ENCODE data around the gene ALPP.
"Not testable (repeated sequence)": the region's sequence is repeated elsewhere in the genome, so short reads cannot be mapped to it uniquely, and the experiment has no call there.

Gene ALPP

DNA sequence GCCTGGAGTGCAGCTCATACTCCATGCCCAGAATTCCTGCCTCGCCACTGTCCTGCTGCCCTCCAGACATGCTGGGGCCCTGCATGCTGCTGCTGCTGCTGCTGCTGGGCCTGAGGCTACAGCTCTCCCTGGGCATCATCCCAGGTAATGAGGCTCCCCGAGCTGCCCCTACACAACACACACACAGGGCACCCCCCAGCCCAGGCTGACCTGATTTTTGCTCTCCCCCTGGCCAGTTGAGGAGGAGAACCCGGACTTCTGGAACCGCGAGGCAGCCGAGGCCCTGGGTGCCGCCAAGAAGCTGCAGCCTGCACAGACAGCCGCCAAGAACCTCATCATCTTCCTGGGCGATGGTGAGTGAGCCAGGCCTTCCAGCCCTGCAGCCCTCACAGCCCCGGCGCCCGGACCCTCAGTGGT, at the start of gene ALPP:
Gene ALPP (plus strand): TSS at position 17 of the 417 bp plus-strand sequence. CDS start 52 bp downstream, at position 69.
- not testable (repeated sequence) for H4K20me1 ChIP-seq (ENCODE audit: insufficient read depth, low read length); H3K9me3 ChIP-seq (ENCODE audit: insufficient read depth, low read length, severe bottlenecking); H3K27ac ChIP-seq (ENCODE audit: low read length); H3K9ac ChIP-seq (ENCODE audit: low read depth, low read length); H3K79me2 ChIP-seq (ENCODE audit: insufficient read depth, low read length); H3K4me2 ChIP-seq (ENCODE audit: insufficient read depth, low read length); H3K27me3 ChIP-seq (ENCODE audit: insufficient read depth, low read length, poor library complexity); H3K4me1 ChIP-seq (ENCODE audit: insufficient read depth, low read length); H3K4me3 ChIP-seq (ENCODE audit: low read depth in 1 of 2, low read length in 2 of 2); ATAC-seq (ENCODE audit: insufficient read depth, low read depth); H2AFZ ChIP-seq (ENCODE audit: low read depth, low read length); H3K36me3 ChIP-seq (ENCODE audit: insufficient read depth, low read length); DNase-seq

DNA sequence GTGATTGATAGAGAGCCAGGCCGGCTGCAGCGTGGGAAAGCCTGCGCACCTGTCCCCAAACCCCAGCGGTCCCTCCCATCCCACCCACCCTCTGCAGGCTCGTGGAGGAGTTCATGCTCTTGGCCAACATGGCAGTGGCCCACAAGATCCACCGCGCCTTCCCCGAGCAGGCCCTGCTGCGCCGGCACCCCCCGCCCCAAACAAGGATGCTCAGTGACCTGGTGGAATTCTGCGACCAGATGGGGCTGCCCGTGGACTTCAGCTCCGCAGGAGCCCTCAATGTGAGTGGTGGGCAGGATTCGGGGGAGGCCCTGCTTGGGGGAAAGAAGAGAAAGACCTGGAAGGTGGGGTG, 48.9 kb upstream of the ALPP start:
- DNase-seq (no peak), ATAC-seq (ENCODE audit: insufficient read depth, low read depth) (no peak)
- Histone ChIP-seq H2AFZ (ENCODE audit: low read depth, low read length) (no peak overlapping the region), H3K9me3 (ENCODE audit: insufficient read depth, low read length, severe bottlenecking) (no peaks in the 10 kb centered on the region), H3K27ac (ENCODE audit: low read length) (no peak overlapping the region), H3K9ac (ENCODE audit: low read depth, low read length) (no peak overlapping the region), H4K20me1 (ENCODE audit: insufficient read depth, low read length) (peaks cover 27% of the 10 kb centered on the region), H3K79me2 (ENCODE audit: insufficient read depth, low read length) (no peaks in the 10 kb centered on the region), H3K4me2 (ENCODE audit: insufficient read depth, low read length) (no peak overlapping the region), H3K4me1 (ENCODE audit: insufficient read depth, low read length) (peaks cover 22% of the 10 kb centered on the region), H3K4me3 (ENCODE audit: low read depth in 1 of 2, low read length in 2 of 2) (no peak overlapping the region), H3K27me3 (ENCODE audit: insufficient read depth, low read length, poor library complexity) (no peaks in the 10 kb centered on the region), H3K36me3 (ENCODE audit: insufficient read depth, low read length) (no peaks in the 10 kb centered on the region)
- TF ChIP-seq, protein P1, sequence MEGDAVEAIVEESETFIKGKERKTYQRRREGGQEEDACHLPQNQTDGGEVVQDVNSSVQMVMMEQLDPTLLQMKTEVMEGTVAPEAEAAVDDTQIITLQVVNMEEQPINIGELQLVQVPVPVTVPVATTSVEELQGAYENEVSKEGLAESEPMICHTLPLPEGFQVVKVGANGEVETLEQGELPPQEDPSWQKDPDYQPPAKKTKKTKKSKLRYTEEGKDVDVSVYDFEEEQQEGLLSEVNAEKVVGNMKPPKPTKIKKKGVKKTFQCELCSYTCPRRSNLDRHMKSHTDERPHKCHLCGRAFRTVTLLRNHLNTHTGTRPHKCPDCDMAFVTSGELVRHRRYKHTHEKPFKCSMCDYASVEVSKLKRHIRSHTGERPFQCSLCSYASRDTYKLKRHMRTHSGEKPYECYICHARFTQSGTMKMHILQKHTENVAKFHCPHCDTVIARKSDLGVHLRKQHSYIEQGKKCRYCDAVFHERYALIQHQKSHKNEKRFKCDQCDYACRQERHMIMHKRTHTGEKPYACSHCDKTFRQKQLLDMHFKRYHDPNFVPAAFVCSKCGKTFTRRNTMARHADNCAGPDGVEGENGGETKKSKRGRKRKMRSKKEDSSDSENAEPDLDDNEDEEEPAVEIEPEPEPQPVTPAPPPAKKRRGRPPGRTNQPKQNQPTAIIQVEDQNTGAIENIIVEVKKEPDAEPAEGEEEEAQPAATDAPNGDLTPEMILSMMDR (IDR thresholded peaks at IDR 0.05; ENCODE audit: borderline replicate concordance, extremely low read depth, low read length, poor library complexity, severe bottlenecking), result no peak
- no peak for TF ChIP-seq EZH2 (IDR thresholded peaks at IDR 0.05; ENCODE audit: borderline replicate concordance, low read depth, low read length, severe bottlenecking)

DNA sequence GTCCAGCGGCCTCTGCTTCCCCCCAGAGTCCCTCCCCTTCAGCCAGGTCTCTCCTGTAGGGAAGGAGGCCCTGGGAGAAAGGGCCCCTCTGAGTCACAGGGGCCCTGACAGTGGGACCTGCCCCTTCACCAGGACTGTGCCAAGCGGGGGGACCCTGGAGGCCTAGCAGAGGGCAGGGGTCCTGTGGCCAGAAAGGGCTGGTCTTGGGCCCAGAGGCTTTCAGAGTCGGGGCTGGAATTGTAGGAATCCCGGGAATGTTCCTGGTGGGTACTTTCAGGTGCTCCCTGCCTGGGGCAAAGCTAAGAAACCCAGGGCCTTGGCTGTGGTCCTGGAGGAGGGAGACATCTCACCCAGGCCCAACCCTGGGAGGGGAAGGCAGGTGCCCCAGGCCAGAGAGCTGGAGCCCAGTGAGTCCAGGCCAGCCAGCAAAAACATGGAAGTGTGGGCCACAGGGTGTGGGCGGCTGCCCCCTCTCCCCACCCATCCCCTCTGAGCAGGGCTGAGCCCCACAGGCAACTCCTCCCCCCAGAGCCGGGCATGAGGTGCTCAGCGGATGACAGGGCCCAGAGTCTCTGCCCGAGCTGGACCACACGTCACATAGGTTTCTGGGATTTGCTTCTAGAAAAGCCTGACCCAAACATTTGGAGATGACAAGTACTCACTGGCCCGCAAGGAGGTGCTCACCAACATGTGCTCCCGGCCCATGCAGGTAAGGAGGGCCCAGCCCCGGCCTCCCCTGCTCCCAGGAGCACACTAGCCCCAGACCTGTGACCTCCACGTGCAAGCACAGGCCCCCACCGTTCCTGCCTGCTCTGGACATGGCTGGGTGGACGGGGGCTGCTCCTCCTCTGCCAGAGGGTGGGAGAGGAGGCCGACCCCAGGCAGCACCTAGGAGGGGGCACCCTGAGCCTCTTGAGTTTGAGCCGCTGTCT, 48.2 kb upstream of the ALPP start:
- H3K27me3 ChIP-seq (ENCODE audit: insufficient read depth, low read length, poor library complexity), result no peaks in the 10 kb centered on the region
- no peak for ATAC-seq (ENCODE audit: insufficient read depth, low read depth)
- peak overlapping the region; percentile 32; the same call in 1 of the 2 replicates for H3K27ac ChIP-seq (ENCODE audit: low read length)

DNA sequence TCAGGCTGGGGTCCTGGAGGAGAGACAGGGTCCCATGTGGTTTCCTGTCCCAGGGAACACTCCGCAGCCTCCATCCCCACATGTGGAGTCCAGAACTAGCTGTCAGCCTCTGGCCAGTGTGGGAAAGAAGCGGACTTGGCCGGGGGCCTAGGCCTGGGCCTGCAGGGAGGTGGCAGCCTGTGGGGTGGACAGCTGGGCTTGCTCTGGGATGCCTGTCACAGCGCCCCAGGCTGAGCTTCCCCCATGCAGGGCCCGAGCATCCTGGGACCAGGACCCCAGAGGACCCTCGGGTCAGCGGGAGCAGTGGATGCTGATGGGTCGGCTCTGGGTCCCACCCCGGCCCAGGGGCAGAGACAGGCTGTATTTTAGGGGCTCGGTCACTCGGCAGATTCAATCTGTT, 47.5 kb upstream of the ALPP start:
- H3K79me2 ChIP-seq (ENCODE audit: insufficient read depth, low read length); H3K9ac ChIP-seq (ENCODE audit: low read depth, low read length); DNase-seq; H3K4me2 ChIP-seq (ENCODE audit: insufficient read depth, low read length); H3K9me3 ChIP-seq (ENCODE audit: insufficient read depth, low read length, severe bottlenecking); H3K27ac ChIP-seq (ENCODE audit: low read length); H3K4me3 ChIP-seq (ENCODE audit: low read depth in 1 of 2, low read length in 2 of 2); H3K36me3 ChIP-seq (ENCODE audit: insufficient read depth, low read length); ATAC-seq (ENCODE audit: insufficient read depth, low read depth); H3K27me3 ChIP-seq (ENCODE audit: insufficient read depth, low read length, poor library complexity); H2AFZ ChIP-seq (ENCODE audit: low read depth, low read length): not testable (repeated sequence)
- Histone ChIP-seq H4K20me1 (ENCODE audit: insufficient read depth, low read length) (peaks cover 22% of the 10 kb centered on the region), H3K4me1 (ENCODE audit: insufficient read depth, low read length) (peaks cover 22% of the 10 kb centered on the region)

More for the DNA sequence above, 48.2 kb upstream of the ALPP start:
- peaks cover 22% of the 10 kb centered on the region for H3K4me1 ChIP-seq (ENCODE audit: insufficient read depth, low read length)
- TF ChIP-seq, protein P1 (IDR thresholded peaks at IDR 0.05; ENCODE audit: borderline replicate concordance, extremely low read depth, low read length, poor library complexity, severe bottlenecking), result no peak
- no peak for TF ChIP-seq EZH2 (IDR thresholded peaks at IDR 0.05; ENCODE audit: borderline replicate concordance, low read depth, low read length, severe bottlenecking)
- H3K4me3 ChIP-seq (ENCODE audit: low read depth in 1 of 2, low read length in 2 of 2), result no peak overlapping the region
- H3K4me2 ChIP-seq (ENCODE audit: insufficient read depth, low read length), result no peak overlapping the region
- H3K36me3 ChIP-seq (ENCODE audit: insufficient read depth, low read length), result no peaks in the 10 kb centered on the region
- H3K79me2 ChIP-seq (ENCODE audit: insufficient read depth, low read length), result no peaks in the 10 kb centered on the region
- H3K9me3 ChIP-seq (ENCODE audit: insufficient read depth, low read length, severe bottlenecking), result no peaks in the 10 kb centered on the region
- H2AFZ ChIP-seq (ENCODE audit: low read depth, low read length), result no peak overlapping the region
- peaks cover 27% of the 10 kb centered on the region for H4K20me1 ChIP-seq (ENCODE audit: insufficient read depth, low read length)
- no peak overlapping the region for H3K9ac ChIP-seq (ENCODE audit: low read depth, low read length)
- DNase-seq, result no peak

DNA sequence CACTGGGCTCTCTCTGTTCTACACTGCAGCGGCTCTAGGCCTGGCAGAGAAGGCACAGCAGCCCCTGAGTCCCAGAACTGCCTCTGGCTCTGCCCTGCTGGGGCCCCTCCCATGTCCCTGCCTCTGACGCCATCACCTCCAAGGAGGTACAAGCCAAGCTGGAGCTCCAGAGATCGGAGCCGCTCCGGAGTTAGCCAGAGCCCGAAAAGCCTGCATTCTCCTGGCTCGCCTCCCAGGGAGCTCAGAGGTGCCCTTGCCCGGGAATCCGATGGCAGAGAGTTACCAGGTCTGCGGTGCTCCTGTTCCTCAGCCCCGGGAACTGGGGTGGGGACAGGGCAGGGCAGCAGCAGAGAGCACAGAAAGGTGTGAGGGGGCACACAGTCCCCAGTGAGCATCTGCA, 46.9 kb upstream of the ALPP start:
- not testable (repeated sequence) for H3K4me2 ChIP-seq (ENCODE audit: insufficient read depth, low read length); H2AFZ ChIP-seq (ENCODE audit: low read depth, low read length); H3K27ac ChIP-seq (ENCODE audit: low read length); H3K36me3 ChIP-seq (ENCODE audit: insufficient read depth, low read length); DNase-seq; H3K27me3 ChIP-seq (ENCODE audit: insufficient read depth, low read length, poor library complexity); H3K9me3 ChIP-seq (ENCODE audit: insufficient read depth, low read length, severe bottlenecking); ATAC-seq (ENCODE audit: insufficient read depth, low read depth); H3K4me3 ChIP-seq (ENCODE audit: low read depth in 1 of 2, low read length in 2 of 2); H3K79me2 ChIP-seq (ENCODE audit: insufficient read depth, low read length); H3K9ac ChIP-seq (ENCODE audit: low read depth, low read length)
- Histone ChIP-seq H4K20me1 (ENCODE audit: insufficient read depth, low read length) (peaks cover 17% of the 10 kb centered on the region), H3K4me1 (ENCODE audit: insufficient read depth, low read length) (peaks cover 21% of the 10 kb centered on the region)

DNA sequence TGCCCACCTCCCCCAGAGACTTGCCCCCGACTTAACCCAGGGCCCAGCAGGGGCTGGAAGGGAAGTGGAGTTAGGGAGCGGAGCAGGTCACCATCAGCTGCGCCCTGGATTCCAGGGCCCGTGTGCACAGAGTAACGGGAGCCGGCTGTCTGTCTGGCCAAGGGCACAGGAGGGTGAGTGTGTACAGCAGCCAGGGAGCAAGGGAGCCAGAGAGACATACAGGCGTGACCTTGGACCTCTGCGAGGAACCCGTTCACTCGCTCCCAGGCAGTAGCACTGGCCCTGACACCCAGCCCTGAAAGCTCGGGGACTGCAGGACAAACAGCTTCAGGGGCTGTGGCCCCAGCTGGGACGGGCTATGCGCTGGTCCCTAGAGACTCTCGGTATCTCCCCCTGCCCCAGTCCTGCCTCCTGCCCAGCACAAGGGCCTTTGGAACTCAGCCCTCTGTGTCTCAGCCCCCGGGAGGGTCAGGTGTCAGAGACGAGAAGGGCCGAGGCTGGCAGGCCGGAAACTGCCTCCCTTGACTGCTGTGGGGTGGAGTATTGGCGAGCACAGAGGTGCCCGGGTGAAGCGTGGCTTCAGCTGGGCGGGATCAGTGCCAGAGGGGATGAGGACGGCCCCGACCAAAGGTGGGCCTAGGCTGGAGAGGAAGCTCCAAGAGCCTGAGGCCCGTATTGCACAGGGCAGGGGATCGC, 46.2 kb upstream of the ALPP start:
- not testable (repeated sequence) for H3K79me2 ChIP-seq (ENCODE audit: insufficient read depth, low read length); DNase-seq; H3K27ac ChIP-seq (ENCODE audit: low read length); H3K36me3 ChIP-seq (ENCODE audit: insufficient read depth, low read length); H3K9ac ChIP-seq (ENCODE audit: low read depth, low read length); H3K4me2 ChIP-seq (ENCODE audit: insufficient read depth, low read length); H2AFZ ChIP-seq (ENCODE audit: low read depth, low read length); ATAC-seq (ENCODE audit: insufficient read depth, low read depth); H3K9me3 ChIP-seq (ENCODE audit: insufficient read depth, low read length, severe bottlenecking); H3K4me3 ChIP-seq (ENCODE audit: low read depth in 1 of 2, low read length in 2 of 2); H3K27me3 ChIP-seq (ENCODE audit: insufficient read depth, low read length, poor library complexity)
- Histone ChIP-seq H4K20me1 (ENCODE audit: insufficient read depth, low read length) (peaks cover 14% of the 10 kb centered on the region), H3K4me1 (ENCODE audit: insufficient read depth, low read length) (peaks cover 14% of the 10 kb centered on the region)
